Breast epithelium (tissue), 4 donors: ENCODE results near the gene UGT1A9. TPM values are rescaled to one million over a fixed set of nuclear protein-coding genes. Genes with fewer than 3 reads are reported as not detected.
"Not testable (repeated sequence)": the region's sequence is repeated elsewhere in the genome, so short reads cannot be mapped to it uniquely, and the experiment has no call there.

Experiments used
- DNase-seq, 2 donors: peaks; one replicate each; pipeline ENCODE4 v3.0.0-alpha.2; 2019; ENCODE audit warnings: low spot score in 2 of 2
- H3K27ac ChIP-seq, 2 donors: fragments of 200-600 bp; sonication (generic) in 1 of 2; one replicate each; pipeline ENCODE4 v1.5.1; 2016 to 2019; ENCODE audit warnings: mild to moderate bottlenecking in 1 of 2
- H3K27me3 ChIP-seq, 2 donors: fragments of 200-600 bp; sonication (generic) in 1 of 2; one replicate each; pipeline versions ENCODE4 v1.5.1 to v1.6.0; 2017 to 2019; ENCODE audit warnings: control low read depth in 1 of 2, mild to moderate bottlenecking in 1 of 2
- H3K36me3 ChIP-seq: fragments of 200-600 bp; one replicate; pipeline ENCODE4 v1.5.1; 2019
- H3K4me1 ChIP-seq, 2 donors: fragments of 200-600 bp; sonication (generic); one replicate each; pipeline ENCODE4 v1.5.1; 2016 to 2019; ENCODE audit warnings: control low read depth in 1 of 2
- H3K4me3 ChIP-seq, 3 donors: fragments of 200-600 bp; sonication (generic); 1 replicate in 2 of 3; 2 replicates in 1 of 3; pipeline ENCODE4 v1.5.1; 2016 to 2019; ENCODE audit warnings: mild to moderate bottlenecking in 3 of 3, moderate library complexity in 2 of 3
- H3K9me3 ChIP-seq, 2 donors: fragments of 200-600 bp; sonication (generic) in 1 of 2; one replicate each; pipeline ENCODE4 v1.5.1; 2016 to 2019; ENCODE audit warnings: control low read depth in 1 of 2
- POLR2A ChIP-seq: fragments of 450-650 bp; IDR thresholded peaks from one replicate; pipeline ENCODE4 v1.6.1; 2016; ENCODE audit warnings: antibody characterized with exemption, mild to moderate bottlenecking, moderate library complexity
- POLR2AphosphoS5 ChIP-seq, 3 donors: sonication (generic); formaldehyde crosslinking; IDR thresholded peaks; one replicate each; pipeline ENCODE4 v1.6.1; 2017; ENCODE audit warnings: antibody characterized with exemption in 3 of 3
- intact Hi-C: fragments of 100-400 bp; cut with DNase I; formaldehyde crosslinking; loops from one replicate; pipeline ENCODE4 v1.15.1; 2023; ENCODE audit warnings: low total_unique reads
- total RNA-seq, 3 donors: library from RNA; depleted of rRNA; stranded (reverse); fragments of >200 nt; gene quantifications; one replicate each; pipeline ENCODE4 v1.1.0, GENCODE V29; 2016
- TF ChIP-seq, protein P1 (sequence below), 3 donors: fragments of 450-650 bp; IDR thresholded peaks; one replicate each; pipeline ENCODE4 v1.5.1; 2016 to 2017; ENCODE audit warnings: antibody characterized with exemption in 3 of 3, mild to moderate bottlenecking in 3 of 3, moderate library complexity in 3 of 3

The UGT1A9 gene
- total RNA-seq, 3 donors from 2014 or later = not detected

DNA sequence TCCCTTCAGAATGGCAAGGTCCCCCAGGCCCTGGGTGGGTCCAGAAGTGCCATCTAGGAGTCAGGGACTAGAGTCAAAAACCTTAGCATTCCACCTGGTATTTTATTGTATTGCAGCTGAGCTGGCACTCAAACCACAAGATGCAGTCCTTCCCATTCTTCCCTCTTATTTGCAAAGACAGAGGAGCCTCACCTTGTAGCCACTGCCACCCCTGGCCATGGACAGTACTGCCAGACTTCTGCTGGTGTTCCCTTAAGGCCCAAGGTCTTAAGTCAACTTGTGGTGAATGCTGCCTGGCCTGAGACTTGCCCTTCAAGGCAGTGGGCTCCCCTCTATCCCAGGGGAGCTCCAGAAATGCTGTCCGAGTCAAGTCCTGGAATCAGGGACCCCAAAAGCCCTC, 28.6 kb upstream of the UGT1A9 start:
- no peak for TF ChIP-seq POLR2AphosphoS5 (IDR thresholded peaks at IDR 0.05)
- no peak for TF ChIP-seq POLR2A
- TF ChIP-seq, protein P1, sequence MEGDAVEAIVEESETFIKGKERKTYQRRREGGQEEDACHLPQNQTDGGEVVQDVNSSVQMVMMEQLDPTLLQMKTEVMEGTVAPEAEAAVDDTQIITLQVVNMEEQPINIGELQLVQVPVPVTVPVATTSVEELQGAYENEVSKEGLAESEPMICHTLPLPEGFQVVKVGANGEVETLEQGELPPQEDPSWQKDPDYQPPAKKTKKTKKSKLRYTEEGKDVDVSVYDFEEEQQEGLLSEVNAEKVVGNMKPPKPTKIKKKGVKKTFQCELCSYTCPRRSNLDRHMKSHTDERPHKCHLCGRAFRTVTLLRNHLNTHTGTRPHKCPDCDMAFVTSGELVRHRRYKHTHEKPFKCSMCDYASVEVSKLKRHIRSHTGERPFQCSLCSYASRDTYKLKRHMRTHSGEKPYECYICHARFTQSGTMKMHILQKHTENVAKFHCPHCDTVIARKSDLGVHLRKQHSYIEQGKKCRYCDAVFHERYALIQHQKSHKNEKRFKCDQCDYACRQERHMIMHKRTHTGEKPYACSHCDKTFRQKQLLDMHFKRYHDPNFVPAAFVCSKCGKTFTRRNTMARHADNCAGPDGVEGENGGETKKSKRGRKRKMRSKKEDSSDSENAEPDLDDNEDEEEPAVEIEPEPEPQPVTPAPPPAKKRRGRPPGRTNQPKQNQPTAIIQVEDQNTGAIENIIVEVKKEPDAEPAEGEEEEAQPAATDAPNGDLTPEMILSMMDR (IDR thresholded peaks at IDR 0.05) = no peak
- Histone ChIP-seq H3K4me1 (no peaks in the 10 kb centered on the region), H3K27ac (no peak overlapping the region), H3K27me3 (no peaks in the 10 kb centered on the region), H3K36me3 (no peaks in the 10 kb centered on the region), H3K4me3 (no peak overlapping the region), H3K9me3 (peaks cover 26 to 30% of the 10 kb centered on the region in 2 donors)
- no peak for DNase-seq
- intact Hi-C loops = no loop called here

GRCh38 chr2:233646033-233646432, 25.7 kb upstream of the UGT1A9 start:
- DNase-seq, H3K27ac ChIP-seq, H3K4me3 ChIP-seq, H3K4me1 ChIP-seq, H3K27me3 ChIP-seq, H3K36me3 ChIP-seq, intact Hi-C loops: not testable (repeated sequence)
- peaks cover 26 to 30% of the 10 kb centered on the region in 2 donors for H3K9me3 ChIP-seq

DNA sequence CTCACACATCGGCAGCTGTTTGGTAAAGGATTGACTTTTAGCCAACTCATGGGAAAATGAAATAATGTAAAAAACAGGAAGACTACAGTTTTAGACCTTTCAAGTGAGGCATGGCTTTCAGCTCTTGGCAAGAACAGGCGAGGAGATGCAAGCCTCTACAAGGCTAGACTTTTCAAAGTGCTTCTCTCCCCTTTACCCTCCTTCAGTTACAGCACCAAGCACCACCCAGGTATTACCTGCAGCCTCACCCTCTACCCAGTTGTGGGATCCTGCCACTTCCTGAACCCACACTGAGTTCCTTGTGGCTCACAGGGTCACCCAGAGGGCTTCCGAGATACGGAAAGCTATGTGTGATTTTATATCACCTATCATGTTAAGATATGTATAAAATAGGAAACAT, 20.7 kb upstream of the UGT1A9 start:
- intact Hi-C loops = no loop called here
- Histone ChIP-seq H3K27ac (no peak overlapping the region), H3K36me3 (no peaks in the 10 kb centered on the region), H3K4me1 (no peaks in the 10 kb centered on the region), H3K4me3 (no peak overlapping the region), H3K27me3 (peaks cover 0 to 5% of the 10 kb centered on the region in 2 donors), H3K9me3 (peaks cover 8 to 13% of the 10 kb centered on the region in 2 donors)
- DNase-seq = no peak
- no peak for TF ChIP-seq POLR2AphosphoS5 (IDR thresholded peaks at IDR 0.05)
- TF ChIP-seq, protein P1 (IDR thresholded peaks at IDR 0.05) = no peak
- TF ChIP-seq POLR2A = no peak

- Histone ChIP-seq H3K27me3 (peaks cover 0 to 5% of the 10 kb centered on the region in 2 donors), H3K4me3 (no peak overlapping the region), H3K9me3 (peaks cover 5 to 8% of the 10 kb centered on the region in 2 donors), H3K4me1 (no peaks in the 10 kb centered on the region), H3K27ac (no peak overlapping the region), H3K36me3 (no peaks in the 10 kb centered on the region)
- TF ChIP-seq POLR2AphosphoS5 (IDR thresholded peaks at IDR 0.05) (no peak), POLR2A (no peak)
- TF ChIP-seq, protein P1 (IDR thresholded peaks at IDR 0.05) = no peak
- intact Hi-C loops = no loop called here
- DNase-seq = no peak
Measured at GRCh38 chr2:233651430-233651829, 20.3 kb upstream of the UGT1A9 start.

- H3K4me3 ChIP-seq = no peak overlapping the region
- no peak overlapping the region for H3K27ac ChIP-seq
- H3K36me3 ChIP-seq = no peaks in the 10 kb centered on the region
- DNase-seq = no peak
- TF ChIP-seq POLR2AphosphoS5 (IDR thresholded peaks at IDR 0.05) = no peak
- TF ChIP-seq POLR2A = no peak
- TF ChIP-seq, protein P1 (IDR thresholded peaks at IDR 0.05) = no peak
- peaks cover 0 to 5% of the 10 kb centered on the region in 2 donors for H3K27me3 ChIP-seq
- H3K4me1 ChIP-seq = no peaks in the 10 kb centered on the region
- intact Hi-C loops = no loop called here
- no peaks in the 10 kb centered on the region for H3K9me3 ChIP-seq
Measured at GRCh38 chr2:233654501-233654900, 17.2 kb upstream of the UGT1A9 start.

GRCh38 chr2:233655043-233655442, 16.7 kb upstream of the UGT1A9 start:
- no peaks in the 10 kb centered on the region for H3K9me3 ChIP-seq
- intact Hi-C loops = no loop called here
- TF ChIP-seq, protein P1 (IDR thresholded peaks at IDR 0.05) = no peak
- TF ChIP-seq POLR2A (no peak), POLR2AphosphoS5 (IDR thresholded peaks at IDR 0.05) (no peak)

DNA sequence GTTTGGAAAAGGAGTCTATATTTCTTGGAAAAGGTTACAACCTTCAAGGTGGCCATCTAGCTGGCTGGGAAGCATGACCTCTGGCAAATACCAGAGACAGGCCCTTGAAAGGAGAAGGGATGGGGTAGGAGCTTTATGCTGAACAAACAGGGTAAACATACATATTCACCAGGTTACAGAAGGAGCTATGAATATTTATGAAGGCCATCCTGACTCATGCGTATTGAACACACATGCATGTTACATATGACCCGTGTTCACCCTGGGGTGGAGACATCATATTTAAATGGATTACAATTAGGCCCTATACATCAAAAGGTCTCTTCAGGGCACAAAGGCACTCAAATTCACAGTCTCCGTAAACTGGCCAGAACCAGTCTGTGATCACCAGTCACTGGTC, 15.8 kb upstream of the UGT1A9 start:
- H3K4me3 ChIP-seq, H3K27me3 ChIP-seq, H3K36me3 ChIP-seq, H3K9me3 ChIP-seq, H3K27ac ChIP-seq, H3K4me1 ChIP-seq, intact Hi-C loops, DNase-seq: not testable (repeated sequence)

More at GRCh38 chr2:233655043-233655442, 16.7 kb upstream of the UGT1A9 start:
- Histone ChIP-seq H3K4me3 (no peak overlapping the region), H3K36me3 (no peaks in the 10 kb centered on the region), H3K4me1 (no peaks in the 10 kb centered on the region), H3K27me3 (peaks cover 0 to 5% of the 10 kb centered on the region in 2 donors), H3K27ac (no peak overlapping the region)
- no peak for DNase-seq
